ENCODE results near the gene PM20D2.
"Not testable (repeated sequence)": the region's sequence is repeated elsewhere in the genome, so short reads cannot be mapped to it uniquely, and the experiment has no call there.

The PM20D2 gene, protein sequence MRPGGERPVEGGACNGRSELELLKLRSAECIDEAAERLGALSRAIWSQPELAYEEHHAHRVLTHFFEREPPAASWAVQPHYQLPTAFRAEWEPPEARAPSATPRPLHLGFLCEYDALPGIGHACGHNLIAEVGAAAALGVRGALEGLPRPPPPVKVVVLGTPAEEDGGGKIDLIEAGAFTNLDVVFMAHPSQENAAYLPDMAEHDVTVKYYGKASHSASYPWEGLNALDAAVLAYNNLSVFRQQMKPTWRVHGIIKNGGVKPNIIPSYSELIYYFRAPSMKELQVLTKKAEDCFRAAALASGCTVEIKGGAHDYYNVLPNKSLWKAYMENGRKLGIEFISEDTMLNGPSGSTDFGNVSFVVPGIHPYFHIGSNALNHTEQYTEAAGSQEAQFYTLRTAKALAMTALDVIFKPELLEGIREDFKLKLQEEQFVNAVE

DNA sequence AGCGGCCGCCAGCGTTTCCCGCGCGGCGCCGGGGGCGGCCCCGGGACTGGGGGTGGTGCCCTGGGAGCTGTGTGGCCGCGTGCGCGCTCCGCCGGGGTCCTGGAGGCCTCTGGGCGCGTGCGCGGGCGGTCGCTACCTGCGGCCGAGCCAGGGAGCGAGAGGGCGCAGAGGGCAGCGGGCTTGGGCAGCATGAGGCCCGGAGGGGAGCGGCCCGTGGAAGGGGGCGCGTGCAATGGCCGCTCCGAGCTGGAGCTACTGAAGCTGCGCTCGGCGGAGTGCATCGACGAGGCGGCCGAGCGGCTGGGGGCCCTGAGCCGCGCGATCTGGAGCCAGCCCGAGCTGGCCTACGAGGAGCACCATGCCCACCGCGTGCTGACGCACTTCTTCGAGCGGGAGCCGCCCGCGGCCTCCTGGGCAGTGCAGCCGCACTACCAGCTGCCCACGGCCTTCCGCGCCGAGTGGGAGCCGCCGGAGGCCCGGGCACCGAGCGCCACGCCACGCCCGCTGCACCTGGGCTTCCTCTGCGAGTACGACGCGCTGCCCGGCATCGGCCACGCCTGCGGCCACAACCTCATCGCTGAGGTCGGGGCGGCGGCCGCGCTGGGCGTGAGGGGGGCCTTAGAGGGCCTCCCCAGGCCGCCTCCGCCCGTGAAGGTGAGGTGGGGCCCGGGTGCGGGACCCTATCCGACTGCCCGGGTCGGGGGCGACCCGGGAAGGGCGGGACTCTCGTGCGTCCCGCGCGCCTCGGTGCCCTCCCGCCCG, at the start of gene PM20D2:
Gene PM20D2, plus strand, starts transcription at position 100 of the 762 bp plus-strand sequence. Its CDS starts 90 bp downstream, at position 190.
- peak; percentile 59 to 68 for DNase-seq (ENCODE audit: low read depth in 2 of 2)

DNA sequence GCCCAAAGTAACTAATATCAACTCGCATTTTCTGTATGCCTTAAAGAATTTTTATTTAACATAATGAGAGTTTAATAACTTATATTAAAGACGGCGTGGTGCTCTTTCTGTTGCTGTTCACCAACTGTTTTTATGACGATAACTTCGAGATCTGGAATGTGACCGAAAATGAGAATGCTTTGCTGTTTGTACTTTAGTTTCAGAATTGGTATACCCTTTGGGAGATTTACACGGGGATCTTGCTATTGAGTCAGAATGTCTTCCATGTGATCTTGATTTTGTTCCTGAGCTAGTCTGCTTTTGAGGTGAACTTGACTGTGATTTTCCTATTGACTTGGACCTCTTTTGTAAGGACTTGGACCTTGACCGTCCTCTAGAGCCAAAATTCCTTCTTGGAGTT, 47.4 kb upstream of the PM20D2 start:
- no peak for DNase-seq (ENCODE audit: low read depth in 2 of 2)

DNA sequence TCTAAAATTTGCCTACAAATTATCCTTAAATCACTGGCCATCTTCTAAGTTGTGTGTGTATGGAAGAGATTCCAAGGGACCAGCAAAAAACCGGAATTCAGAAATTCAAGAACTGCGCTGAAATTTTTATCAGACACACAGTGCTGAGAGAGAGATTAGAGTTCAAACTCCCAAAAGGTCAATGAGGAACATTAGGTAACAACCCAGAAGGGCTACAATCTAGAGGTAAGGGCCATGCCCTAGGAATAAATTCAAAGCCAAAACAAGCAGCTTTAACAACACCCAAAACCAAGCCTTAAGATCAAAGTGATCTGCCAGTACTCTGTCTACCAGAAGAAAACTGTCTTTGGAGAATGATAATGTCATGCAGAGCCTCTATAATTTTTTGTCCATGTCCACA, 45.7 kb upstream of the PM20D2 start:
- DNase-seq (ENCODE audit: low read depth in 2 of 2), result no peak

DNA sequence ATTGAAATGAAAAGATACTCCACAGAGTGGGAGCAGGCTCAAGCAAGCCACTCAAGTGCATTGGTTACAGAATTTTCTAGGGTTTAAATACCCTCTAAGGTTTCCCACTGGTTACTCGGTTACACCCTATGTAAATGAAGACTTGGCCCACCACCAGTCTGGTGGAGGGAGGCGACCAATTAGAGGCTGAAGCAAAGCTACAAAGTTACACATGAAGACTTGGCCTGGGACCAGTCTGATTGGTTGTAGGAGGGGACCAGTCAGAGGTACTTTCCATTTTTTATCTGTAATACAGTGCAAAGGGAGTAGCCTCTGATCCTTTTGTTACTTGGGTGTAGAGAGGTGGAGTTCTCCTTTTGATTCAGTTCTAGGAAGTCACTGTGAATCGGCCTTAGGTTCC, 35.6 kb upstream of the PM20D2 start:
- no peak for DNase-seq (ENCODE audit: low read depth in 2 of 2)

DNA sequence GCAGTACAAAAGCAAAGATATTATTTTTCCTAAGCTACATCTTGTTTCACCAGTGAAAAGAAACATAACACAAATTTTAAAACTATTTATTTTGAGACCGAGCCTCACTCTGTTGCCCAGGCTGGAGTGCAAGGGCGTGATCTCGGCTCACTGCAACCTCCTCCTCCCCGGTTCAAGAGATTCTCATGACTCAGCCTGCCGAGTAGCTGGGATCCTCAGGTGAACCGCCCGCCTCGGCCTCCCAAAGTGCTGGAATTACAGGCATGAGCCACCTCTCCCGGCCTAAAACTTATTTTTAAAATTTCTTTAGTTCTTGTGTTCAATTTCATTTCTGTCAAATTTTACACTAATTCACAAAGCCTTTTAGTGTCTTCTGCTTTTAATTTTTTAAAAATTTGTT, 33.9 kb upstream of the PM20D2 start:
- DNase-seq (ENCODE audit: low read depth in 2 of 2), result no peak

DNA sequence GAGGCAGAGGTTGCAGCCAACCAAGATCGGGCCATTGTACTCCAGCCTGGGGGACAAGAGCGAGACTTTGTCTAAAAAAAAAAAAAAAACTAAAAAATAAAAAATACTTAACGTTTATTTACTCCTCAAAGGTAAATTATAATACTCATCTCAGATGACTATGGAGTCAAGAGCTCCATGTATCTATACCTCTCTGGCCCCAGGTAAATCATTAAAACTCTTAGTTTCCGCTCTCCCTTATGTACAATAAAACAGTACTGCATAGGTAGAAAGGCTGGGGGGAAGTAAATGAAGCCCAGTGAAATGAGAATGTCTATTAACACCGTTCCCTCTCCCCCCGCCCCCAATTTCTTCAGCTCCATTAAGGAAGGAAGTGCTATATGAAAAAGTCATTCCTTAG, 29.2 kb upstream of the PM20D2 start:
- DNase-seq (ENCODE audit: low read depth in 2 of 2), result no peak

DNA sequence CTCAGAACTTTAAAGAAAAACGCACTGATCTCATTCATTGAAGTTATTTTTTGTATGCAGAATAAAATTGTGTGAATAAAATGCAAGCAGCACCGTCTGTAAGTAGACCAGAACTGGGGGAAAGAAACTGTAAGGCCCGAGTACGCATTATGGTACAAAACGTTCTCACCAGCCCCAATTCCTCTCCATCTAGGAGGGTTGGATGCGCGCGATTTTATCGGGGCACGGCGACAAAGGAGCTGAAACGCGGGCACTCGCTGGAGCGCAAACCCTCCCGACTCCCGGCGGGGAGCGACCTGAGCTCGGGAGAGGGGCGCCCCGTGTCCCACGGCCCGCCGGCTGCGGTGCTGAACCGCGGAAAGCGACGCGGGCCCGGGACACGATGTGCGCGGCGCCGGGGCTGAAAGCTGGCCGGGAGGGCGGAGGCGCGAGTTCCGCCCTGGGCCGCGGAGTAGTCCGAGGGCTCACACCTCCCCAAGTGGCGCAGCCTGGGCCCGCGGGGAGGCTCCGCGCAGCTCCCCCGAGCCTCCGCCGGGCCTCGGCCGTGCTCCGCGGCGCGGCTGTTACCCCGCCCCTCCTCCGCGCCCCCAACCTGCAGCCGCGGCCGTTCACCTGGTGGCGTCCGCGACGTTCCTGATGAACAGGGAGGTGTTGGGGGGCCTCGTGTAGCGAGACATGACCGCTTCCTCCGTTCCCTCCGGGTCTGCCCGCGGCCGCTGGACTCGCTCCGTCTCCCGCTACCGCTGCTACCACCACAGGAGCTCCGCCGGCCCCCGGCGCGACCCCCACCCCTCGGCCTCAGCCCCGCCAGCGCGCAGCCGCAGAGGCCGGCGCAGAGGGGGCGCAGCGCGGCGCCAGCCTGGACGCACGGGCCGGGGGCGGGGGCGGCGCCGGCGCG, 28.4 kb upstream of the PM20D2 start, which contains the start of gene SRSF12:
Gene SRSF12, minus strand, starts transcription at position 861 of the 898 bp plus-strand sequence. Its CDS starts 184 bp downstream, at position 677.
- DNase-seq (ENCODE audit: low read depth in 2 of 2), result peak in 1 of 2 experiments; percentile 11

DNA sequence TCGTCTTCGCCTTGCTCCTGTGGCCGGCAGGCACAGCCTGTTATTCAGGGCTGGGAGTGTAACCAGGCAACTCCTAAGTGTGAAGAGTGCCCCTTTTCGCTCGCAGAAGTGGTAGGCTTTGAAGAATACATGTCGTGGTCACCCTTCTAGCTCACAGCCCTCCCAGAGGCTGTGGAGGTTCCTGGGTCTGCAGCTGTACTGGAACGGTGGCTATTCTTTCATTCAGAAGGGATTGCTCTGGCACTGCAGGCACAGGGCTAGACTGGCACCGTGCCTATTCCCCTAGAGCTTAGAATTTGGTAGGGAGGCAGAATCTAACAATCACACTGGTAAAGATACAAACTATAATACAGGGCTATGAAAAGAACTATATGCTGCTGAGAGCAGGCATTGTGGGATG, 26.9 kb upstream of the PM20D2 start:
- no peak for DNase-seq (ENCODE audit: low read depth in 2 of 2)

DNA sequence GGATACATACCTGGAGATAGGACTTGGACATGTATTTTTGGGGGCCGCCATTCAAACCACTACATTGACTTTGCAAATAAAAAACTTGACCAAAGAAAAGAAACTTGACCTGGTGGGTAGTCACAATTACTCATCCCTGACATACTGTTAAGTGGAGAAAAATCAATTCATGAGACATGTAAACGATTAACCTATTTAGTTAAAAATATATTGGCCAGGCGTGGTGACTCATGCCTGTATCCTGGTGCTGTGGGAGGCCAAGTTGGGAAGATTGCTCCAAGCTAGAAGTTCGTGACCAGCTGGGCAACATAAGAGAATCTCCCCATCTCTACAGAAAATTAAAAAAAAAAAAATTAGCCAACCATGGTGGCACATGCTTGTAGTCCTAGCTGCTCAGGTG, 25.5 kb upstream of the PM20D2 start:
- DNase-seq (ENCODE audit: low read depth in 2 of 2), result no peak

DNA sequence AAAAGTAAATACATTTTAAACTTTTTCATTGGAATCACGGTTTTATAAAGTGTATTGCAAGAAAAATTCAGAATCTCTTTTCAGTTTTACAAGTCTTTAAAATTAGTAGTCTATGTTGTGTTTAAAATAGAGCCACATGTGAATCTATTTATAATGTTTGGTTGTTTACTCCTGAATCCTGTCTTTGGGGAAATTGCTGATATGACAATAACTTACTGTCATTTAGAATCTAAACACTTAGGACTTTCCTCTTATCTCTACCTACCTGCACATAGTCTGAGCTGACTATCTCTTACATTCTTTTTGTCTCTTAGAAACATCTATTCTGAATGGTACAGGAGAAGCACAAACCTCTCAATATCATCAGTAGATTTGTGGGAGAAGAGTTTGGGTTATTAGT, 23.9 kb upstream of the PM20D2 start:
- no peak for DNase-seq (ENCODE audit: low read depth in 2 of 2)

DNA sequence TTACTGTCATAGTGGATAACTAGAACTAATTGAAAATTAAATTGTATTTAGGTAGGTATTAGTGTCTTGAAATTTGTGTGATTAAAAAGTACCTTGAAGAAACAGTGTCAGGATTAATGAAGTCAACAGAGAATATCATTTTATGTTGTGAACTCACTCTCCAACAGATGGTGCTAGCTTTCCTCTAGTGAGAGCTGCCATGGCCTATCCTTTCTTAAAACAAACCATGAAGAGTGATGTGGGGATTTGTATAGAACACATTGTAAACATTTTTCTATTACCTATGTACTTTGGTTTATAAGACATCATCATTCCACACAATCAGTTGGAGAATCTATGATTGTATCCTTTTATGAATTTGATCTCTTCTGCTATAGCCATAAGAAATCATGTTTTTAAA, 23.2 kb upstream of the PM20D2 start:
- DNase-seq (ENCODE audit: low read depth in 2 of 2), result no peak

DNA sequence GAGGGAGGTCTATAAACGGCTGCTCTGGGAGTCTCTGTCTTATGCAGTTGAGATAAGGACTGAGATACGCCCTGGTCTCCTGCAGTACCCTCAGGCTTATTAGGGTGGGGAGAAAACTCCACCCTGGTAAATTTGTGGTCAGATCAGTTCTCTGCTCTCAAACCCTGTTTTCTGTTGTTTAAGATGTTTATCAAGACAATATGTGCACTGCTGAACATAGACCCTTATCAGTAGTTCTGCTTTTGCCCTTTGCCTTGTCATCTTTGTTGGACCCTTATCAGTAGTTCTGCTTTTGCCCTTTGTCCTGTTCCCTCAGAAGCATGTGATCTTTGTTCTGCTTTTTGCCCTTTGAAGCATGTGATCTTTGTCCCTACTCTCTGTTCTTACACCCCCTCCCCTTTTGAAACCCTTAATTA, 17.6 kb upstream of the PM20D2 start:
- DNase-seq (ENCODE audit: low read depth in 2 of 2), result not testable (repeated sequence)

DNA sequence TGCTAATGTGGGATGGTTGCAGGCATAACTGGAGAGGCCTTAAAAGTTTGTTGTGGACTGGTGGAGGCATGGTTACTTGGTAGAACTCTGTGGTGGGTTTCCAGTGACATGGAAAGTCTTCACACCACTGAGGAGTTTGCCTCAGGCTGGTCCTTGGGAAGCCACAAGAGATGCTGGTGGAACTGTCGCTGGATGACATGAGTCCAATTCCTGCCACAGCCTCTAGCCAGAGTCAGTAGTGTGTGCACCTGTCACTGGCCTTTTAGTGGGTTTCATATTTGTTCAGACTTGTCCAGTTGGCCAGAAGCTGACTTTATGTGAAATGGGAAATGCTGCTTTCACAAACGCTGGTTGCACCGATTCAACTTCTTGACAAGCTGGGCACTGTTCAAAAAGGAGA, 14.3 kb upstream of the PM20D2 start:
- DNase-seq (ENCODE audit: low read depth in 2 of 2), result no peak

DNA sequence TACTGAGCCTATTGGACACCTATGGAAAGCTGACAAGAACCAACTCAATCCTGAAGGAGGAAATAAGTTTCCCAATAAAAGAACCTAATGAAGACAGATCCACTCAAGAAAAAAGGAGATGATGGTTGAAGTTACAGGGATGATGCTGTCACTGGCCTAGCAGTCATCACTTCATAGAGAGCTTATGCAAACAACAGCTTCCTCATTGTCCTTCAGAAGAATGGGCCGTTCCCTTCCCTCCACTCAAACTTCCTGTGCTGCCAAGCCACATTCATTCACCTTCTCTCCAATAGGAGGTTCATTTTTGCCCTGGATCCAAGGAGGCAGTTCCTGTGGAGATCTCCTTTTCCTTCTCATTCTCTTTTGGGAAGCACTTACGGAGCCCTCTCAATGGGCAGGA, 13.8 kb upstream of the PM20D2 start:
- DNase-seq (ENCODE audit: low read depth in 2 of 2), result no peak

DNA sequence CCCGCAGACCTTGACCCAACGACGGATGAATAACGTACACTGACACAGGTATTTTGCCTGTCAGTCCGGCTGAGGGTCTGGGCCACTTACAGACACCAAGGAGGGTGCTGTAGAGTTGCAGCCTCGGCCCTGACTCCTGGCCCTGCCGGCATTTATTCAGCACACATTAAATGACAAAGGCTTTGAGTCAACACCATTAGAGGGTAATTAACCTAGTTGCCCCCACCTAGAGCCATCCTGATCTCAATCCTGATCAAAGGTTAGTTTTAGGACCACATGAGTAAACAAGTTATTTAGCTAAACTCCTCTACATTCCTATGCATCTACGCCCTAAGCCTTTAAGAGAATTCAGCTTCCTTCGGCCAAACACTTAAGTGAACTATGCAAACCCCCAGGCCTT, 11.9 kb upstream of the PM20D2 start:
- DNase-seq (ENCODE audit: low read depth in 2 of 2), result no peak

DNA sequence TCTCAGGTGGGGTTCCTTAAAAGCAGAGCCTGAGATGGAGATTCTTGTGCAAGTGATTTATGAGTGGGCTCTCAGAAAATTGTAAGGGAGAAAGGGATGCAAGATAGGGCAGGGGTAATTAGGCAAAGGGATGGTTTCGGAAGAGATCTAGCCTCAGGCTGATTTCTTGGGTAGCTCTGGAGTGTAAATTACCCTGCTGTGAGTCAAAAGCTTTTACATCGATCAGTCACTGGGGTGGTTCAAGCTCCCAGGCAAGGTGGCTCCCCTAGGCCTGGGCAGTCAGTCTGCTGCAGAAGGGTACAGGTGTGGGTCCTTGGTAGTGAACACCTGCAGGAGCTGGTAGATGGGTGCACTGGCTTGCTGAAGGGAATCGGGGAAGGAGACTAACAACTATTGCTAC, 11.1 kb upstream of the PM20D2 start:
- DNase-seq (ENCODE audit: low read depth in 2 of 2), result no peak

DNA sequence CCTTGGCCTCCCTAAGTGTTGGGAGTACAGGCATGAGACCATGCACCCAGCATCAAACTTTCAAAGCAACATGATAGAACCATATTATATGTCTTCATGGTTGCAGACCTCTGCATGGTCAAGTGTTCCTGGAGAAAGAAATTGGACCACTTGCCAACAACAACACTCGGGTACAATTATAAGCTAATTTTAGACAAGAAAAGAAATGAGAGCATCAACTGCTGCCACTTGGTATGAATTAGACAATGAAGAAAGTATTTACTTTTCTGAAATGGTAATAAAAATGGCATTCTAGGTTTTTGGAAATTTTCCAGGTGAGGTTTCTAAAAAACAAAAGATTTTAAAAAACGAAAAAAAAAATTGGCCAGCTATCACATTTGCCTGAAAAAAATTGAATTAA, 7.7 kb upstream of the PM20D2 start:
- DNase-seq (ENCODE audit: low read depth in 2 of 2), result no peak

DNA sequence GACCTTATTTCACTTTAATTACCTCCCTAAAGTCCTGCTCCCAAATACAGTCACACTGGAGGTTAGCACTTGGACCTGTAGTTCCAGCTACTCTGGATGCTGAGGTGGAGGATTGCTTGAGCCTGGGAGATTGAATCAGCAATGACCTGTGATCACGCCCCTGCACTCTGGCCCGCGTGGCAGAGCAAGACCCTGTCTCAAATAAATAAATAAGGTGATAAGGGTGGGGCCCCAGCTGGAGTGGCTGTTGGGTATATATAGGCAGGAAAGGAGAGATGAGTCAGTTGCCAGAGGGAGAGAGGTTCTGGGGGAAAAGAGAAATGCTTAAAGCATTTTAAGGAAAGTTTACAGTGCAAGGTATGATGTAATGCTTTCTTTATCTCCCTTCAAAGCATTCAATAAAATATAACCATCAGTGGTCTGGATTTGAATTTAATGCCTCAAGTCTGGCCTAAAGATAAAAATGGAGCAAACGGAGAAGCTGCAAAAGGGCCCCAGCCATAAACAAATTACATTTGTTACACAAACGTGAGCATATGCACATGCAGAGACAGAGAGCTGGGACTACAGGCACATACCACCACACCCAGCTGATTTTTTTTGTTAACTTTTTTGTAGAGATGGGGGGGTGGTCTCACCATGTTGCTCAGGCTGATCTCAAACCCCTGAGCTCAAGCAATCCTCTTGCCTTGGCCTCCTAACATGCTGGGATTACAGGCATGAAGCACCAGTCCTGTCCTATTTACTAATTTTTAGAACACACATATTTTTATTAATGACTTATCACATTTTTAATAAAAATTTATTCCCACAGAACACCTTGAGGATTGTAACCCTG, 6.1 kb upstream of the PM20D2 start:
- DNase-seq (ENCODE audit: low read depth in 2 of 2), result no peak

DNA sequence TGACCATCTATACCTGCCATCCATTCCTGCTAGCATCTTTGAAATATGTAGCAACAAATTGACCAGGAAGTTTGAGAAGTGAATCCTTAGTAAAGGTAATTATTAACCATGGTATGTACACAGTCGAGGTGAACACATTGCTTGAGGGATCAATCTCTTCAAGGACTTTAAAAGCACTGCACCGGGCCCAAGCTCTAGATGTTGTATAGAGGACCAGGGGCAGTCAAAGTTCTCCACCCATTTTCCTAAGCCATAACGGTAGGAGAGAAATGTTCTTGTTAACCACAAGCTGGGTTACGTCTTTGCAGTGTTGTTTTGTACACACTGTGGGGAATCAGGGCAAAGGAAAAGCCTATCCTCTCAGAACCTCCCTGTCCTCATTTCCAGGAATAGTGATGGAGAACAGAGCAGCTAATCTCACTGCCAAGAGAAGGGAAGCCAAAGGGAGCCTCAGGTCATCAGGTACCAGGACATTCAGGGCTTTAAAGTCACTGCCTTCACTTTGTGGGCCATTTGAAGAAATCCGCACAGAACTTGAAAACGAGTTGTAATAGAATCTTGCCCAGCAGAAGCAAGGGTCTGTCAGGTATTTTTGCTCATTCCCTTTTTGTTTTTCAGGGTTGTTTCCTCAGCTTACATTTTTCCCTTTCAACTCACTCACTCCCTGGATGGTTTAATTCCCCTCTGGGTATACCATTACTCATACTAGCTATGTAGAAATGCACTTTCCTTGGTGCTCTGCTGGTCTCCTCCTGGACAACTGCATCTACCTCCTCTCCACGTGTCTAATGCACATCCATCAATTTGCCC, 5.3 kb upstream of the PM20D2 start:
- no peak for DNase-seq (ENCODE audit: low read depth in 2 of 2)

DNA sequence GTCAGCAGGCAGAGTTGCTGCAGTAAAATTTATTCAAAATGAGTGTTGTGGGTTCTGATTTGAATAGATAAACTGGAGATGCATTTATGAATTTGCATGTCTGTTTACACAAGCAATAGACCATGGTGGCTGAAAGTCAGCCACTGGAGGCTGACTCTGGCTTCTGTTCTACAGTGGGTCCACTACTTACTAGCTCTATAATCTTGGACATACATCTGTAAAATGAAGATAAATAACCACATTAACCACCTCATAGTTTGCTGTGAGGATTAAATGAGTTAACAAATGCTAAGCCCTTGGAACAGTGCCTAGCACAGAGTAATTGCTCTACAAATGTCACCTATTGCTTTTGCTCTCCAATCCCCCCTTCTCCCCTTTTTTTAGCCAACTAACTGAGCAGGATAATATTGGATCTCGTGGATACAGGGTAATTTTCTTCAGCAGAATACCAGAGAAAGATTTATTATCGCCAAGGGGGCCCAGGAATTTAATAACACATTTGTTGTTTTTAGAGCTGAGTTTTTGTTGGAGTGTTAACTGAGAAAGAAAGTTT, 1.4 kb upstream of the PM20D2 start:
- DNase-seq (ENCODE audit: low read depth in 2 of 2), result no peak
